ENCODE measurements around the gene ATP6V1C2. TPM values are rescaled to one million over a fixed set of nuclear protein-coding genes. Genes with fewer than 3 reads are reported as not detected.

Gene ATP6V1C2
- total and polyA plus RNA-seq, 9 of the 15 experiments (the other 6 are each of a cell fraction or from before 2014, with no cell fraction given), result 0.01 to 0.31 (median 0.10) TPM; not detected in 4

DNA sequence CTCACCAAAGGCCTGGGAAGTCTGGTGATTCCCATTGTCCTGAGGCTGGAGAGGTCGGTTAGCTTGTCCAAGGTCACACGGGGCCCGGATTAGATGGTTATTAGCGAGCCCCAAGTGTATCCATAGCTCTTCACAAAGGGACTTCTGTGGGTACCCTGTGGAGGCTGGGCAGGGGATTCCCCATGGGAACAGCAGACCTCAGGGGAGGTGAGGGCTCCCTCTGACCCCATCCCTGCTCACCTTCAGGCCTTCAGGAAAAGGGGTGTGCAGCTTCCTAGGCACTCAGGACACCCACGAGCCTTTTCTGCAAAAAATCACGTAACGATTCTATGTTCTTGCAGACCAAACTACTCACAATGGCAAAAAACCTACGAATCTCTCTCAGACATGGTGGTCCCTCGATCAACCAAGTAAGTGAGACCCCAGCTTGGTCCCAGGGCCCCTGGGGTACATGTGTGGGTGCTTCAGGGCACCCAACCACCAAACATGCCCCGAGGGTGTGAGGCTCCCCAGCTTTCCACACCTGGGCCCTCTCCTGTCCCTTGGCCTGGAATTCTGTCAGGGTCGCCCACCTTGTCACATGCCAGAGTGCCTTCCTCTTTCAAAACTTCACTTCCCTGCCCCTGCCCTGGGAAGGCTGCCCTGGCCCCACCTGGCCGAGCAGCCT, 50.9 kb downstream of the ATP6V1C2 start:
- no peaks in the 10 kb centered on the region for H3K36me3 ChIP-seq (ENCODE audit: control insufficient read depth, insufficient read depth, low read length)
- DNase-seq (ENCODE audit: extremely low read depth in 1 of 4, low spot score in 3 of 4) (no peak), ATAC-seq (no peak), FAIRE-seq (no peak)
- no peaks in the 10 kb centered on the region for H3K9me3 ChIP-seq (replicated peaks; ENCODE audit: control insufficient read depth, insufficient read depth, low read depth, low read length)
- H3K79me2 ChIP-seq (ENCODE audit: control insufficient read depth, insufficient read depth, low read length), result no peaks in the 10 kb centered on the region
- no peak overlapping the region for H3K4me3 ChIP-seq
- no TSS peak for BruUV-seq (replicated peaks)
- peaks cover 34 to 53% of the 10 kb centered on the region in 2 experiments; a peak in 4 of 5 replicates for H3K27me3 ChIP-seq (ENCODE audit: control insufficient read depth in 2 of 2, insufficient read depth in 2 of 2, low read length in 2 of 2)
- intact Hi-C loops (cut with micrococcal nuclease), result no loop called here
- WGBS (ENCODE audit: insufficient coverage, low coverage, missing lambda C conversion rate), result 4% methylated on average over 12 of the region's 12 CpGs
- no peak overlapping the region for H3K4me2 ChIP-seq (ENCODE audit: insufficient read depth, low read length)
- H3K9ac ChIP-seq (ENCODE audit: insufficient read depth in 1 of 2, low read depth in 2 of 2, low read length in 2 of 2), result no peak overlapping the region
- H3K9me1 ChIP-seq (ENCODE audit: control insufficient read depth, insufficient read depth, low read length), result no peaks in the 10 kb centered on the region
- peaks cover 22% of the 10 kb centered on the region for H4K20me1 ChIP-seq (replicated peaks; ENCODE audit: control insufficient read depth, insufficient read depth, low read length)
- POLR2A ChIA-PET, result interaction anchor here (0.7 to 0.8 kb wide), 2 partner anchors 28 to 84 kb away, joined by 3 read pairs; no protein-coding TSS in a partner anchor
- peaks cover 0 to 30% of the 10 kb centered on the region in 2 experiments; a peak in 2 of 5 replicates for H3K4me1 ChIP-seq (replicated peaks in 1 of 2; ENCODE audit: control insufficient read depth in 2 of 2, insufficient read depth in 2 of 2, low read length in 2 of 2)
- TF ChIP-seq CEBPZ (IDR thresholded peaks at IDR 0.05; ENCODE audit: borderline replicate concordance, low read depth, low read length) (no peak), HNRNPUL1 (IDR thresholded peaks at IDR 0.05; ENCODE audit: low read length) (no peak), CC2D1A (IDR thresholded peaks at IDR 0.05) (no peak), FOXA1 (IDR thresholded peaks at IDR 0.05; ENCODE audit: borderline replicate concordance) (no peak), RCOR1 (IDR thresholded peaks at IDR 0.05; ENCODE audit: borderline replicate concordance in 1 of 2, low read depth in 2 of 2, low read length in 2 of 2) (no peak), ZNF165 (CRISPR knock-in tag; IDR thresholded peaks at IDR 0.05; ENCODE audit: borderline replicate concordance) (no peak), ZBED1 (IDR thresholded peaks at IDR 0.05) (no peak), U2AF1 (optimal IDR thresholded peaks at IDR 0.05; ENCODE audit: low read depth, low read length) (no peak), ZNF354B (CRISPR knock-in tag; IDR thresholded peaks at IDR 0.05) (no peak), GABPB2 (CRISPR knock-in tag; conservative IDR thresholded peaks at IDR 0.05) (no peak), ILF3 (IDR thresholded peaks at IDR 0.05; ENCODE audit: borderline replicate concordance) (no peak), TCF3 (CRISPR knock-in tag; IDR thresholded peaks at IDR 0.05) (no peak), ELF4 (CRISPR knock-in tag; IDR thresholded peaks at IDR 0.05) (no peak), NFYB (IDR thresholded peaks at IDR 0.05; ENCODE audit: extremely low read depth, insufficient read length) (no peak), ZNF41 (CRISPR knock-in tag; conservative IDR thresholded peaks at IDR 0.05) (no peak), ZNF57 (CRISPR knock-in tag; IDR thresholded peaks at IDR 0.05) (no peak), KAT8 (IDR thresholded peaks at IDR 0.05; ENCODE audit: low read depth) (no peak), SIN3A (IDR thresholded peaks at IDR 0.05; ENCODE audit: borderline replicate concordance in 2 of 2, control insufficient read depth in 1 of 2, low read depth in 2 of 2, low read length in 2 of 2) (no peak)
- TF ChIP-seq, protein P1, sequence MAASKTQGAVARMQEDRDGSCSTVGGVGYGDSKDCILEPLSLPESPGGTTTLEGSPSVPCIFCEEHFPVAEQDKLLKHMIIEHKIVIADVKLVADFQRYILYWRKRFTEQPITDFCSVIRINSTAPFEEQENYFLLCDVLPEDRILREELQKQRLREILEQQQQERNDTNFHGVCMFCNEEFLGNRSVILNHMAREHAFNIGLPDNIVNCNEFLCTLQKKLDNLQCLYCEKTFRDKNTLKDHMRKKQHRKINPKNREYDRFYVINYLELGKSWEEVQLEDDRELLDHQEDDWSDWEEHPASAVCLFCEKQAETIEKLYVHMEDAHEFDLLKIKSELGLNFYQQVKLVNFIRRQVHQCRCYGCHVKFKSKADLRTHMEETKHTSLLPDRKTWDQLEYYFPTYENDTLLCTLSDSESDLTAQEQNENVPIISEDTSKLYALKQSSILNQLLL (CRISPR knock-in tag; IDR thresholded peaks at IDR 0.05; ENCODE audit: borderline replicate concordance), result no peak
- CTCF ChIA-PET (ENCODE audit: low intra/inter-chr PET ratio), result no interaction called here
- no peak overlapping the region for H2AFZ ChIP-seq (ENCODE audit: low read depth, low read length)
- H3K27ac ChIP-seq (ENCODE audit: extremely low read depth, low read depth, low read length), result no peak overlapping the region
- in situ Hi-C loops (cut with MboI), result no loop called here

Data from K562 (cell line).